ENCODE results near the gene GSTO2. TPM values are rescaled to one million over a fixed set of nuclear protein-coding genes. Genes with fewer than 3 reads are reported as not detected.
A peak's percentile ranks its signal among the peaks of the same experiment; 100 is the strongest.

Gene GSTO2
- total RNA-seq, 1 experiment from 2014 or later: 1.7 TPM

DNA sequence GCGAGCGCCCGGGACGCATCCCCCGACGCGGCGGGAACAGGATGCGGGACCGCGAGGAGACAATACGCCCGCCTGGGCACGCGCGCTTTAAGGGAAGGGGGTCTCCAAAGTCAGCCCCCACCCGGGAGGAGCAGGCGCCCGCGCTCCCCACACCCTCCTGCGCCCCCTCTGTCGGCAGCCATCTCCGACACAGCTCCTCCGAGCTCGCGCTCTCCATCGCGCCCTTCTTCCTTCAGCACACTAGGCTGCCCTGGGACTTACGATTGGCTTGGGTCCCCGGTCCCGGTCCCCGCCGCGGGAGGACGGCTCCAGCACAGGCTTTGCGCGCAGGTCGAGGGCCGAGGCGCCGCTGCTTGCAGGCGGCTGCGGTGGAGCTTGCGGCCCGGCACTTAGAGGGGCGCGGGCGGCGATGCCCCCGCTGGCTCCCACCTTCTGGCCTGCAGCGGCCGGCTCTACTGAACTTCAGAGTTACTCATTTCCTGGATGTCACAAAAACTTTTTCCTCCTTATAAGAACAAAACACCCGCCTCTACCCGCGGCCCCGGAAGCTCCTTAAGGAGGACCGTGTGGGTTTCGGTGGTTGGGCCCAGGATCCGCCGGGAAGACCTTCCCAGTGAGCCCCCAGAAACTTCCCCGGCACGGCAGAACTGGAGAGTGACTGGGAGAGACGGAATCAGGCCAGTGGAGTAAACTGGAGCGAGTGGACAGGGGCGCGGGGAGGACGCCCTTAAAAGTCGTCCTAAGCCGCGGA lies 69.2 kb downstream of the GSTO2 start, which contains the start of gene ITPRIP:
Gene ITPRIP (minus strand): TSS at position 481 of the 751 bp plus-strand sequence. CDS start 22,414 bp downstream, outside the sequence.
- DNase-seq (ENCODE audit: low read depth): peak; percentile 92

DNA sequence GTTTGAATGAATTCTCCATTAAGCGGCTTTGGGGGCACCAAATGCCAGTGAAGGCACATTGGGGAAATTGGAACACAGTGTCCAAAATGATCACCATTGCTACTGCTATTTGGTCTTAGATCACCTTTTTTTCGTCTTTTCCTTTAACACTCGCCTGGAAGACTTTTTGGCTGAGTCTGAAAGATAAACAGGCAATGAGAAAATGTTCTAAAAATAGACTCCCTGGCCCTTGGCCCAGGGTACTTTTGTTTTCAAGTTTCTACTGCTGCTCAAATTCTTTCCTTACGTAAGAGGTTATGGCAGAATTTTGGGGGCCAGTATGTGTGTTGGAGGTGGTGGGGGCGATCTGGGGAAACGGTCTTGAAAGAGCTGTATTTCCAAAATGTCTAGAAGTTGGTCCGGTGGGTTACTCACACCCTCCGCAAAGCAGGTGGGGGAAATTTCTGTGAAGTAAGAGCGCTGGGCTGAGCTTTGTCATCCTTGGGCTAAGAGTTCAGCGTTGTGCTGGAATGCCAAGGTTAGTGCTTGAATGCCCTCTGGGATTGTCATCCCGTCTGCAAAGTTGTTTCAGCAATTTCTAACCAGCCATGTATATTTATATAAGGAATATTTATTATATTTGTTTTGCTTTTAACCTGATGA lies 70.6 kb downstream of the GSTO2 start:
- peak; percentile 62 for DNase-seq (ENCODE audit: low read depth)

DNA sequence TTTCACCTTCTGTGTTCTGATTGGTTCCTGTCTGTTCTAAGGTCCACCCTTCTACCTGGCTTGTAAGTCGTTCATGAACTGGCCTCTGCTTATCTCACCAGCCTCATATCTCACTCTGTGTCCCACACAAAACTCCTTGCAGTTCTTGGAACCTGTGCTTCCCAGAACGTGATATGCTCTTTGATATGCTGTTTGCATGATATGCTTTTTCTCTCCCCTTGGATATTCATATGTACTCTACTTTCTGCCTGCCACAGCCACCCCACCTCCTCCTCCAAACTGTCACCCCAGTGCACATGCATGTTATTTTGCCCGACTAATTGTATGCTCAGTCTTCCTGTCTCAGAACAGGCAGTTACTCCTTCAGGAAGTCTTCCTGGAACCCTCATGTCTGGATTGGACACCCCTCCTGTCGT lies 71.1 kb downstream of the GSTO2 start:
- no peak for DNase-seq (ENCODE audit: low read depth)

DNA sequence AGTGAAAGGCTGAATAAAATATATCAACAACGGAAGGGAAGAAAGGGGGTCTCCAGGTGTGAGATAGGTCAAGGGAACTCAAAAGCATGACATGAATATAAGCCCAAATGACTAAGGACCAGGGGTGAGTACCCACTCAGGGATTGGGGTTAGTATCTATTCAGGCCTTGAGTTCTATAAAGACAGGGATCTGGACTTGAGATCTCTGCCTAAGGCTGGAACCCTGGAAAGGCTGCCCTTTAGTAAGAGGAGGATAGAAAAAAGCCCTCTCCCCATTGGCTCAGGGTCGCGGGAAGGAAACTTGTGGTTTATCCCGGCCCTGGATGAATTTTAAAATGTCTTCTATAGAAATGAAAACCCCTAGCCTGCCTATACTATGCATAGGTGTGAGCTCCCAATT lies 71.7 kb downstream of the GSTO2 start:
- no peak for DNase-seq (ENCODE audit: low read depth)

DNA sequence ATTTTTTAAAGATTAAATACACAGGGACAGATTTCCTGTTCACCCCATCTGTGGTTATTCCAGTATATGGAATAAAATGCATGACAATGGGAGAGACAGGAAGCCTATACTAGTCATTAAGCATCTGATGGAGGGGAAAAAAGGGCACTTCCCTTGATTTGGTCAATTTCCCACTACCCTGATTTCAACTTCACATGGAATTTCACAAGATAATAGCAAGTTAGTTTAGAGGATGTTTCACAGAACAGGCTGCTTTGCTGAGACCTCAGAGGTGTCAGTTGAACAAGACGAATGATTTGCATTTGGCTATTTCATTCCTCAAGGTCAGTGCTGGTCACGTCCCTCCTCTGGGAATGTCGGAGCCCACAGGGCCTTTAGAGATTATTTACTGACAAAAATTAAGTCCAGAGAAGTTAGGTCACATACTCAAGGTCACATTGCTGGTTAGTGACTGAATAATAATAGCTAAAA lies 74.0 kb downstream of the GSTO2 start:
- DNase-seq (ENCODE audit: low read depth): peak; percentile 64

DNA sequence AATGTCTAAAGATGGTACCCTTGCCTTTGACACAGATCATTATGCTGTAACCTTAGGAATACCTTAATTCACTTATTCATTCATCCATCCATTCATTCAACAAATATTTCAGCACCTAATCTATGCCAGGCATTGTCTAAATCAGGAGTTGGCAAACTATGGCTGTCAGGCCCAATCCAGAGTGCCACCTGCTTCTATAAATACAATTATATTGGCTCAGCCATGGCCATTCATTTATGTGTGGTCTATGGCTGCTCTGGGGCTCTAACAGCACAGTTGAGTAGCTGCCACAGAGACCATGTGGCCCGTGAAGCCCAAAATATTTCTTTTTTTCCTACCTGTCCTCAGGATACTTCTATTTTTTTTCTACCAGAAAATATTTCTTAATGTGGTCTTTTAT lies 75.2 kb downstream of the GSTO2 start:
- no peak for DNase-seq (ENCODE audit: low read depth)

DNA sequence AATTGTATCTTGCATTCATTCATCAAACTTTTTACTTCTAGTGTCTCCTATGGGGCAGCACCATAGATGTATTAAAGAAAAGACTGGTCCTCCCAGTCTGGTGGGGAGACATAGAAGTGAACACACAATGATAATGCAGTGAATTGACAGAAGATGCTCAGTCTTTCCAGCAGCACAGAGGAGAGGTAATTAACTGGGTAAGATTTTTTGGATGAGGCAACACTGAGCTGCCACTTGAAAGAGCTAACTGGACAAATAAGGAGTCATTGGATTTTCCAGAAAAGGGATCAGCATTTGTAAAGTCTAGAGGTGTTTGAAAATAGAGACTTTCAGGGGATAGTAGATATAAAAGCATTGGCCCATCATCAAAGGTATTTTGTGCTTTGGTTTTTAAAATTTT lies 76.5 kb downstream of the GSTO2 start:
- no peak for DNase-seq (ENCODE audit: low read depth)

DNA sequence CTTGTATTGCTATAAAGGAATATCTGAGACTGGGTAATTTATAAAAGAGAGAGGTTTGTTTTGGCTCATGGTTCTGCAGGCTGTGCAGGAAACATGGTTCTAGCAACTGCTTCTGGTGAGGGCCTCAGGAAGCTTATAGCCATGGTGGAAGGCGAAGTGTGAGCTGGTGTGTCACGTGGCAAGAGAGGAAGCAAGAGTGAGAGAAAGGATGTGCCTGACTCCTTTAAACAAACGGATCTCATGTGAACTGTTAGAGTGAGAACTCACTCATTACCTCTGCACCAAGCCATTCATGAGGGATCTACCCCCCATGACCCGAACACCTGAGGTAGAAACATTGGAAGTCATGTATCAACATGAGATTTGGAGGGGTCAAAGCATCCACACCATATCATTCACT lies 77.0 kb downstream of the GSTO2 start:
- DNase-seq (ENCODE audit: low read depth): no peak

DNA sequence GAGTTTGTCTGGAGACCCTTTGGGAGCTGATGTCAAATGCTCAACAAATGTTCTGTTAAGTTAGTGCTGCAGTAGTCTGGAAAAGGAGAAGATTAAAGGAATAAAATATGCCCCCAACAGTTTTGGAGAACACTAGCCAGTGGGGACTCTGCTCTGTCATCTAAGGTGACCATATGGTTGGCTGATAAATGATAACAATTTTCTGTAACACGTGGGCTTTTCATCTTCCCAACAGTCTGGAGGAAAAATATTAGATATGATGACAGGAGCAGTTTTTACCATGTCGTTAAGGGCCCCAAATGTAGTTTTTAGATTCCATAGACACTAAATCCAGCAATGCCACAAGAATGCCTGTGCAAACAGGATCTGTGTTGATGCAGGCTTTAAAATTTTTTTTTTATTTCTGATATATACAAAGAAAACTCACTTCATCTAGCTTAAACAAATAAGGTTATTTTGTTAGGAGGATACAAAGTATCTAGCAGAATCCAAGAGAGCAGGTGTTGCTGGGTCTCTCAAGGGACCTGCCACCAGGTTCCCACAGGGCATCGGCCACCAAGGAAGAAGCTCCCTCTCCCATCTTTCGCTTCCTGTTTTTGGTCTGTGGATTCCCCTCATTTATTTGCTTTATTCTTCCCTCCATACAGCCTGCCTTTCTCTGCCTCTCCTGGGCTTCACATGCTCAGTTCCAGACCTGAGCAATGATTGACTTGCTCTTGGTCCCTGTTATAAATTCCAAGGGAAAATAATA lies 78.5 kb downstream of the GSTO2 start:
- no peak for DNase-seq (ENCODE audit: low read depth)

DNA sequence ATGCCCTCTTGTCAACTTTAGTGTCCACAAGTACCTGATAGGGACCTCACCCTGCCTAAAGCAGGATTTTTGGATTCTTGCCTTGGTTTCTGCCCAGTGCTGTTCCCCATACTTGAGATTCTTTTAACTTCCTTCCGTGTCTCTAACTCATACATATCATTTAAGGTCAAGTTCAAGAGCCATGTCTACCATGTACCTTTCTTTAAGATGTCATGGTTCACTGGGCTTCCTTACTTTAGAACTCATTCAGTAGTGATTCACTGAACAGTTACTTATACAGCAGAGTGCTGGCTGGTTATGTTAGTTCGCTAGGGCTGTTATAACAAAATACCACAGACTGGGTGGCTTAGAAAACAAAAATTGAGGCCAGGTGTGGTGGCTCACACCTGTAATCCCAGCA lies 79.6 kb downstream of the GSTO2 start:
- no peak for DNase-seq (ENCODE audit: low read depth)

DNA sequence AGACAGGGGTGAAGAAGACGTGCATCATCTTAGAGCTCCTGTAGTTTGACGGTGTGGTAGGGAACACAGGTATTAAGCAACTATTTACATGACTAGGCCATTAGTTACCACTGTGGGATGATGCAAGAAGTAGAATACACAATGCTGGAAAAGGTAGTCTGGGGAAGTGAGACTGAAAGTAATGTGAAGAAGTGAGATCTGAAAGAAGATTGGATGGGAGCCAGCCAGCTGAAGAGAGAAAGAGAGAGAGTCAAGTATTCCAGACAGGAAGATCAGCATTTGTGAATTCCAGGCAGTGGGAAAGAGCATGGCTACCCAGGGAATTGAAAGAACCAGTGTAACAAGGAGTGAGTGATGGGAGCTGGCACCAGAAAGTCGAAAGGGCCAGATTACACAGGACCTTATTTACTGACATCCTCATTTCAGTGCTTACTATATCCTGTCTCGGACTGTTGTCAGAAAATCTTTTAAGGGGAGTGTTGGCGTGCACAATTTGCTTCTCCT lies 80.7 kb downstream of the GSTO2 start:
- peak; percentile 64 for DNase-seq (ENCODE audit: low read depth)

DNA sequence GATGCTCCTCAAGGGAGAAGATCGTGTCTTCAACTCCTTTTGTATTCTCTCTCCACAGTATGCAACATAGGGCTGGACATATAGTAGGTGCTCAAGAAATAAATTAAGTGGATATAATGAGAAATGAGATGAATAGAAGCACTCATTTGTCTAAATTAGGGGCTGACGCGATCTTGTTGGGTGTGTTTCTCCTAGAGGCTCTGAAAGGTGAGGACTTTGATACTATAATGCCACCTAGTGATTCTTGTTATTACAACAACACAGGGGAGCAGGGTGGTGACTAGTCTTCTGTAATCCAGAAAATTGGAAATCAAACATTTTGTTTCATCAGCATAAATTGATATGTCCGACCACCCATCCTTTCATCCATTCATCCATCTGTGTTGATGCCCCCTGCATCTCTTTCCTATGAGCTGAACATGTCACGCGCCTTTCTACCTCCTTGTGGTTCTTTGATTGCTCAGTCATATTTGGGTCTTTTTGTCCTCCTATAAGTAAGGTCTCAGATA lies 81.2 kb downstream of the GSTO2 start:
- peak; percentile 71 for DNase-seq (ENCODE audit: low read depth)

DNA sequence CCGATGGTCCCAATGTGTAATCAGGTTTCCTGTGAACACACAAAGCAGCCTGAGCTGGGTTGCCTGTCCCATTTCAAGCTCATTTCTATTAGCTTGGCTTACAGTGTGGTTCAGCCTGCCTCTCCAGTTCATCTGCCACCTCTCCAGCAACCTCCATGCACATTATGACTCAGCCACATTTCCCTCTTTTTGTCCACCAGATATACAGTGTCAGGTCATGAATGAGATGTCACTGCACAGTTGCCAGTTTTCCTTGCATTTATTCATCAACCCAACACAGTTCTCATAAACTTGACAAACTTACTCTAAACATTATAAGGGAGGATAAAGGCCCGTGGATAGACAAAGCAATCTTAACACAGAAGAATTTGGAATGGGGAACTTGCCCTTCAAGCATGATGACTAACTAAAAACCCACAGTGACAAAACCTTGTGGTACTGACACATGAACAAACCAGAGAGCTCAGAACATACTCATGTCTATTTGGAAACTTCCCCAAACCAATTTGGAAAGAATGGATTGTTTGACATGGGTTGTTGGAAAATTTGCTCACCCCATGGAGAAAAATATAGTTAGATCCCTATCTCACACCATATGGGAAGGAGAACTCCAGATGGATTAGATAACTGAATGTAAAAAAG lies 82.2 kb downstream of the GSTO2 start:
- peak; percentile 80 for DNase-seq (ENCODE audit: low read depth)

DNA sequence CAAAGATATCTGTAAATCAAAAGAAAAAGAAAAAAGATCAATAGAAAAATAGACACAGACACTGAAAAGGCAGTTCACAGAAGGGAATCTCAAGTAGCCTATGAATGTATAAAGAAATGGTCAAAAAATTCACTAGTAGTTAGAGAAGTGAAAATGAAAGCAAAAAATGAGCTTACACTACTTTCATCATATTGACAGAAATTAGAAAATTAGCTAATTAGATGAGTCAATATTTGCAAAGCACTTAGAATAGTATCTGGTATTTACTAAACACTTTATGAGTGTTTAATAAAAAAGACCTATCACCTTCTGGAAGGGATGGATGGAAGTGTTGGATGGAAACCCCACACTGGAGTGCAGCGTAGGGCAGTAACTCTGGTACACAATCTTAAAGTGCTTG lies 82.9 kb downstream of the GSTO2 start:
- DNase-seq (ENCODE audit: low read depth): no peak

DNA sequence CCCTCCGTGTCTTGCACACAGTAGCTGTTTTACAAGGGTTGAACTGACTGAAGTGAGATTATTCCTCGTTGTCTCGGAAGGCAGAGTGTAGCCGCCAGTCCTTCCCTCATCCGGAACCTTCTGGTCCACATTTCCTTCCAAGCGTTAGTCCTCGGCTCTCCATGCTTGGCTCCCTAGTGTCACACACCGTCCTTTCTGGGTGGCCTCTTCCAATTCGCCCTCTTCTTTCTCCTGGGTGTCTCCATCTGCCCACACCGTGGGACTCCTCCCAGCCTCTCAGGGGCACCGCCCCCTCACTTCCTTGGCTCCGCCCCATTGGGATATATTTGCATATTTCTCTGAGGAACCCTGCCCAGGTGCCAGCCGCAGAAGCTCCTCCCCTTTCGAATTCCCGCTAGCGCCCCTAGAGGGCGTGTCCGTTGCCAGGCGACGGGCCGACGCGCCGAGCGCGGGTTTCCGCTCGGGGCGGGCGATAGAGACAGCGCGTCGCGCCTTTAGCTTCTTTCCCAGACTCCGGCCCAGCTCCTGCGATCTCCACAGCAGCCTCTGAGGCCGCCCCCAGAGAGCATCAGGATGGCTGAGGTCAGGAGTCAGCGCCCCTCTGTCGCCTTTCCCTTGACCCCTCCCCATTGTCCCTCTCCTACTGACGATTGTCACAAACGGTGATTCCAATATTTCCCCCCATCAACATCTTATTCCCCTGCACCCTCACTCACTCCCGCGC lies 84.5 kb downstream of the GSTO2 start, which contains the start of gene CFAP58:
Gene CFAP58 (plus strand): TSS at position 509 of the 724 bp plus-strand sequence. CDS start 65 bp downstream, at position 574.
- peak; percentile 80 for DNase-seq (ENCODE audit: low read depth)

Small RNAs within 50 kb of the gene (small RNA-seq; reads per million reads assigned to genes)
- gene MIR4482: 0.07 reads per million

Other genes starting within 250 kb of the GSTO2 start
- 14.2 and 17.7 TPM in 2 replicates for gene COL17A1, start 183.3 kb upstream of the GSTO2 start, total RNA-seq (2014; rRNA removed; shearing (Covaris generic))
- gene SFR1, start 147.0 kb upstream of the GSTO2 start, total RNA-seq (2014; rRNA removed; shearing (Covaris generic)): 16.3 and 17.3 TPM in 2 replicates
- gene CFAP43, start 36.8 kb upstream of the GSTO2 start, total RNA-seq (2014; rRNA removed; shearing (Covaris generic)): not detected in 2 replicates
- 203 and 280 TPM in 2 replicates for gene GSTO1, start 14.3 kb upstream of the GSTO2 start, total RNA-seq (2014; rRNA removed; shearing (Covaris generic))
- 14.0 and 20.0 TPM in 2 replicates for gene ITPRIP, start 69.3 kb downstream of the GSTO2 start, total RNA-seq (2014; rRNA removed; shearing (Covaris generic))
- gene CFAP58, start 84.6 kb downstream of the GSTO2 start, total RNA-seq (2014; rRNA removed; shearing (Covaris generic)): 0.58 and 1.8 TPM in 2 replicates

Measured in HT1080 (cell line).